SJCRH30 (cell line): ENCODE data around the gene AGRN. TPM values are rescaled to one million over a fixed set of nuclear protein-coding genes. Genes with fewer than 3 reads are reported as not detected.

ENCODE experiments used
- DNase-seq, 2 experiments: peaks; one replicate each; pipeline ENCODE4 v3.0.0-alpha.2; 2015 to 2020
- H3K27ac ChIP-seq: fragments of 250-450 bp; sonication (Bioruptor Pico); 2 replicates; pipeline ENCODE4 v1.5.1; 2020; ENCODE audit warnings: mild to moderate bottlenecking, moderate library complexity
- H3K27me3 ChIP-seq: fragments of 250-450 bp; sonication (Bioruptor Pico); 2 replicates; pipeline ENCODE4 v1.5.1; 2020; ENCODE audit warnings: mild to moderate bottlenecking, moderate library complexity
- H3K36me3 ChIP-seq: fragments of 250-450 bp; sonication (Bioruptor Pico); 2 replicates; pipeline ENCODE4 v1.5.1; 2020; ENCODE audit warnings: mild to moderate bottlenecking, moderate library complexity
- H3K4me1 ChIP-seq: fragments of 250-450 bp; sonication (Bioruptor Pico); 2 replicates; pipeline ENCODE4 v1.5.1; 2020; ENCODE audit warnings: mild to moderate bottlenecking, moderate library complexity
- H3K4me3 ChIP-seq: fragments of 250-450 bp; sonication (Bioruptor Pico); 2 replicates; pipeline ENCODE4 v1.5.1; 2020; ENCODE audit warnings: mild to moderate bottlenecking, moderate library complexity
- H3K9me3 ChIP-seq: fragments of 250-450 bp; sonication (Bioruptor Pico); replicated peaks from 2 replicates; pipeline ENCODE4 v1.5.1; 2020; ENCODE audit warnings: mild to moderate bottlenecking, moderate library complexity
- total RNA-seq: library from RNA; depleted of rRNA; stranded (reverse); fragments of >200 nt; shearing (Covaris generic); gene quantifications from 2 replicates; pipeline ENCODE4 v1.2.3, GENCODE V29; 2014

AGRN gene
- total RNA-seq, 1 experiment from 2014 or later = 13.7 TPM

DNA sequence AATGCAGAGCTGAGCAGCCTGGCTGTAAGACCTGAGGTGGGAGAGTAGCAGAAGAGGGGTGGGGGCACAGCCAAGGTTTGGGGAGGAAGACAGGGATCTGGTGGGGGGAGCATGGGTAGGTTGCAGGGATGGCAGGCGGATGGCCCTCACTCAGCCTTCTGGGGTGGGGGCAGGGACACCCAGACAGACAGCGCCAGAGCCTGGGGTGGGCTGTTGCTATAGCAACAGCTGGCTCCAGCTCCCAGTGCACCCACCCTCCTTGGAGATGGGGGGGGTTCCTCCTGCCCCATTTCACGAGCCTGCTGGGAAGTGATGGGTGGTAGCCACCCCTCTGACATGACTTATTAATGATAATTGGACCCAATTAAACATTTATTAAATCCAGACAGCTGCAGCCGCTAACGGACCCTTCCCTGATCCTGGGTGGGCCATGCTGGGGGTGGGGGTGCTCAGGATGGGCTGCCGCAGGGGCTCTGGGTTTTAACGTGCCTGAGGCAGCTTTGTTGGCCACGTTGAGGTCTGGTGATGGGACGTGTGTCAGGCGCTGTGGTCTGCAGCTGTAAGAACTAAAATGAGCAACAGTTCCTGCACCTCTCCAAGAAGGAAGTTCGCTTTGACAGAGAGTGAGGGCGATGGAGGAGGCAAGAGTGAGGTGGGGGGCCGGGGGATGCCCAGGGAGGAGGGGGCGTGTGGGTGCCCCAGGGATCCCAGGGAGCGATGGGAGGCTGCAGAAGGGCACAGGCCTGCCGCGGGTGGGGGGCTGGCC, 19.4 kb downstream of the AGRN start:
- no peaks in the 10 kb centered on the region for H3K9me3 ChIP-seq
- no peak for DNase-seq
- no peaks in the 10 kb centered on the region for H3K4me1 ChIP-seq
- no peak overlapping the region for H3K27ac ChIP-seq
- H3K27me3 ChIP-seq = no peaks in the 10 kb centered on the region
- H3K36me3 ChIP-seq = no peaks in the 10 kb centered on the region
- no peak overlapping the region for H3K4me3 ChIP-seq

DNA sequence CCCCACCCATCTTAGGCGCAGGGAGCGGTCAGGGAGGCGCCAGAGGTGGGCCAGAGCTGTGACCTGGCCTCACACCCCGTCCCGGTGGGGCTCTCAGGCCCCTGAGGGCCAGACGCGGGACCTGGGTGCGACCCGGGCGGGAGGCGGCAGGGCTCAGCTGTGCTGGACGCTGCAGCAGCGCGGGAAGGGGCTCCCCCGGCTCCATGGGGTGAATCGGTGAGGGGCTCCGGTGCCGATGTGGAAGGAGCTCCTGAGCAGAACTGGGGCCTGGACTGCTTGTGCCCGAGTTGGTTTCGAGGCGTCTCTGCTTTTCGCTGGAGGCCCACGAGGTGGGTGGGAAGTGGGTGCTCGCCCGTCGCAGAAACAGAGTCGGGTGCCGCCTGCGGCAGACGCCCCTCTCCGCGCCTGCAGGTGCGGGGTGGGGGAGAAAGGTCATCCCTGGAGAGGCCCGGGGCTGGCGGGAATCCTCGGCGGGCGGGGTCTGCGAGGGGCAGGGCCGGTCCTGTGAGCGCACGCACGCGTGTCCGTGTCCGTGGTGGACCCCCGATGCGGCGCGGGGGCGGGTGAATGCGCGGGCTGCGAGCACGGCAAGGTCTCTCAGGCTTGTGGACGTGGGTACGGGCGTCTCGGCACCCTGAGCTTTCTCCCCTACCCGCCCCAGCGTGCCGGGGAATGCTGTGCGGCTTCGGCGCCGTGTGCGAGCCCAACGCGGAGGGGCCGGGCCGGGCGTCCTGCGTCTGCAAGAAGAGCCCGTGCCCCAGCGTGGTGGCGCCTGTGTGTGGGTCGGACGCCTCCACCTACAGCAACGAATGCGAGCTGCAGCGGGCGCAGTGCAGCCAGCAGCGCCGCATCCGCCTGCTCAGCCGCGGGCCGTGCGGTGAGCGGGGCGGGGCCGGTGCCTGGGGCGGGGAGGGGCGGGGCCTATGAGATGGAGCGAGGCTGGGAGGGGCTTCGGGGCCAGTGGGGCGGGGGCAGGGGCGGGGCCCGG, 20.4 kb downstream of the AGRN start:
- no peaks in the 10 kb centered on the region for H3K4me1 ChIP-seq
- no peaks in the 10 kb centered on the region for H3K27me3 ChIP-seq
- no peak for DNase-seq
- no peak overlapping the region for H3K4me3 ChIP-seq
- H3K36me3 ChIP-seq = no peaks in the 10 kb centered on the region
- H3K27ac ChIP-seq = no peak overlapping the region
- no peaks in the 10 kb centered on the region for H3K9me3 ChIP-seq

DNA sequence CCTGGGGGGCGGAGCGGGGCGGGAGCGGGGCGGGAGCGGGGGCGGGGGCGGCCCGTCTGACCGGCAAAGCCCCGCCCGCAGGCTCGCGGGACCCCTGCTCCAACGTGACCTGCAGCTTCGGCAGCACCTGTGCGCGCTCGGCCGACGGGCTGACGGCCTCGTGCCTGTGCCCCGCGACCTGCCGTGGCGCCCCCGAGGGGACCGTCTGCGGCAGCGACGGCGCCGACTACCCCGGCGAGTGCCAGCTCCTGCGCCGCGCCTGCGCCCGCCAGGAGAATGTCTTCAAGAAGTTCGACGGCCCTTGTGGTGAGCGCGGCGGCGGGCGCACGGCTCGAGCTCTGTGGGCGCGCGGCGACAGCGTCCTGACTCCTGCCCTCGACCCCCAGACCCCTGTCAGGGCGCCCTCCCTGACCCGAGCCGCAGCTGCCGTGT, 21.2 kb downstream of the AGRN start:
- Histone ChIP-seq H3K36me3 (no peaks in the 10 kb centered on the region), H3K9me3 (no peaks in the 10 kb centered on the region), H3K27me3 (no peaks in the 10 kb centered on the region), H3K4me3 (no peak overlapping the region), H3K27ac (no peak overlapping the region), H3K4me1 (no peaks in the 10 kb centered on the region)
- DNase-seq = no peak

DNA sequence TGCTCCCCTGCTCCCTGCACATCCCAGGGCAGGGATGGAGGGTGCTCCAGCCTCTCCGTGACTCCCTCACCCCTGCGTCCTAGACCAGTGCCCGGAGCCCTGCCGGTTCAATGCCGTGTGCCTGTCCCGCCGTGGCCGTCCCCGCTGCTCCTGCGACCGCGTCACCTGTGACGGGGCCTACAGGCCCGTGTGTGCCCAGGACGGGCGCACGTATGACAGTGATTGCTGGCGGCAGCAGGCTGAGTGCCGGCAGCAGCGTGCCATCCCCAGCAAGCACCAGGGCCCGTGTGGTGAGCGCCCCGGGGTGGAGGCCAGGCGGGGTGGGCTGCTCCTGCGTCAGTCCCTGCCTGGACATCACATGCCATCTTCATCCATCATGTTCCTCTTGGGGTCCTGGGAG, 22.0 kb downstream of the AGRN start:
- Histone ChIP-seq H3K27ac (no peak overlapping the region), H3K4me1 (no peaks in the 10 kb centered on the region), H3K27me3 (no peaks in the 10 kb centered on the region), H3K36me3 (no peaks in the 10 kb centered on the region; the same call in 1 of the 2 replicates), H3K9me3 (no peaks in the 10 kb centered on the region), H3K4me3 (no peak overlapping the region)
- no peak for DNase-seq

DNA sequence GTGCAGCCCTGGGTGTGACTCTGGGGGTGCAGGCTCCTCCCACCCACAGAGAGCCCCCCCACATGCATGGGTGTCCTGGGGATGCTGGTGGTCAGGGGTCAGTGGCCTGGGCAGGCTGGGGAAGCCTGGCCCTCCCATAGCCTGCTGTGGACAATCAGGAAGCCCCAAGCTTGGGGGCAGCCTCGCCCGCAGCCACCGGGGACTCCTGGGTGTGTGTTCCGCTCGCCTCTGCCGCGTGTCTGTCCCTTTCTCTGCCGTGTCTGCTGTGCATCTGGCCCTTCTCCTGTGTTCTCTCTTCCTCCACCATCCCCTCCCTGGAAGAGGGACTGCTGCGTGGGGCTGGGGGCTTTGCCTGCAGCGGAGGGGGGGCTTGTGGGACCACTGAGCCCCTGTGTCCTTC, 22.9 kb downstream of the AGRN start:
- H3K27ac ChIP-seq = no peak overlapping the region
- no peak overlapping the region for H3K4me3 ChIP-seq
- H3K9me3 ChIP-seq = no peaks in the 10 kb centered on the region
- no peaks in the 10 kb centered on the region for H3K4me1 ChIP-seq
- peaks cover 3% of the 10 kb centered on the region; the same call in 1 of the 2 replicates for H3K36me3 ChIP-seq
- no peaks in the 10 kb centered on the region for H3K27me3 ChIP-seq
- no peak for DNase-seq

DNA sequence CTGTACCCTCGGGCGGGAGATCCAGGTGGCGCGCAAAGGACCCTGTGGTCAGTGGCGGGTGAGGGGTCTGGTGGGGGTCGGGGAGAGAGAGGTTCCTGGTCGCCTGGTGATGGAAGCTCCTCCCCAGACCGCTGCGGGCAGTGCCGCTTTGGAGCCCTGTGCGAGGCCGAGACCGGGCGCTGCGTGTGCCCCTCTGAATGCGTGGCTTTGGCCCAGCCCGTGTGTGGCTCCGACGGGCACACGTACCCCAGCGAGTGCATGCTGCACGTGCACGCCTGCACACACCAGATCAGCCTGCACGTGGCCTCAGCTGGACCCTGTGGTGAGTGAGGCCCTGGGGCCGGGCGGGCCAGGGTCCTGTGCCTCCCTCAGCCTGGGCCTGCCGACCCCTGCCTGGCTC, 23.5 kb downstream of the AGRN start:
- H3K4me3 ChIP-seq = no peak overlapping the region
- no peaks in the 10 kb centered on the region for H3K27me3 ChIP-seq
- H3K4me1 ChIP-seq = no peaks in the 10 kb centered on the region
- DNase-seq = no peak
- H3K9me3 ChIP-seq = no peaks in the 10 kb centered on the region
- H3K27ac ChIP-seq = no peak overlapping the region
- peaks cover 3% of the 10 kb centered on the region; the same call in 1 of the 2 replicates for H3K36me3 ChIP-seq

DNA sequence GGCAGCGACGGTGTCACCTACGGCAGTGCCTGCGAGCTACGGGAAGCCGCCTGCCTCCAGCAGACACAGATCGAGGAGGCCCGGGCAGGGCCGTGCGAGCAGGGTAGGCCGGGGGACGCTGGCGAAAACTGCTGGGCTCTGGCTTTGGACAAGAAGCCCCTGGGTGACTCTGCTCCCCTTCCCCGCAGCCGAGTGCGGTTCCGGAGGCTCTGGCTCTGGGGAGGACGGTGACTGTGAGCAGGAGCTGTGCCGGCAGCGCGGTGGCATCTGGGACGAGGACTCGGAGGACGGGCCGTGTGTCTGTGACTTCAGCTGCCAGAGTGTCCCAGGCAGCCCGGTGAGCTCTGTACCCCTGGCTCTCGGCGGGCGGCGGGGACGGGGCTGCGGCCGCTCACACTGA, 24.0 kb downstream of the AGRN start:
- no peak for DNase-seq

DNA sequence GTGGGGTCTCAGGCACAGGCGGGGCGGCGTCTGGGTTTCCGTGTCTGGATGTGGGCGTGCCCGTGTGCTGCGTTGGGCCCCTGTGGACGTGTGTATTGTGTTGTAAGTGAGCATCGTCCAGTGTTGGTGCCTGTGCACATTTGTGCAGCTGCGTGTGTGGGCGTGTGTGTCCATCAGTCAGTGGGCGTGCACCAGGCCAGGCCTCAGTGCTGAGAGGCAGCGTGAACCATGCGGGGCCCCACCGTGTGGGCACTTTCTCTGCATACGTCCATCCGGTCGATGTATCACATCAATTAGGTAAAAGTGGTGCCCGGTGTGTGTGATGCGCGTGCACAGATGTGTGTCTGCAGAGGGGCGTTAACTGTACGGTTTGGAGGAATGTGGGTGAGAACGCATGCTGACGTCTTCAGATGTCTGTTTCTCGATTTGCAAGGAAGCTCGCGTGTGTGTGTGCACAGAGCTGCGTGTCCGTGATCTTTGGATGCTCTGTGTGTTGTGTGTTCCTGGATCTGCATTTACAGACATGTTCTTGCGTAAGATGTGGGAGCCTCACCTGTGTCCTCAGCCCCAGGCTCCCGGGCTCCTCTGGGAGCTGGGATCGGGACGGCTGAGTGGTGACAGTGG, 24.6 kb downstream of the AGRN start:
- H3K4me1 ChIP-seq = no peaks in the 10 kb centered on the region
- no peak for DNase-seq
- H3K27ac ChIP-seq = no peak overlapping the region
- H3K27me3 ChIP-seq = no peaks in the 10 kb centered on the region
- peaks cover 3% of the 10 kb centered on the region; the same call in 1 of the 2 replicates for H3K36me3 ChIP-seq
- H3K4me3 ChIP-seq = no peak overlapping the region
- no peaks in the 10 kb centered on the region for H3K9me3 ChIP-seq

More for the DNA sequence above, 24.0 kb downstream of the AGRN start:
- Histone ChIP-seq H3K4me3 (no peak overlapping the region), H3K36me3 (peaks cover 3% of the 10 kb centered on the region; the same call in 1 of the 2 replicates), H3K27ac (no peak overlapping the region), H3K27me3 (no peaks in the 10 kb centered on the region), H3K9me3 (no peaks in the 10 kb centered on the region), H3K4me1 (no peaks in the 10 kb centered on the region)

DNA sequence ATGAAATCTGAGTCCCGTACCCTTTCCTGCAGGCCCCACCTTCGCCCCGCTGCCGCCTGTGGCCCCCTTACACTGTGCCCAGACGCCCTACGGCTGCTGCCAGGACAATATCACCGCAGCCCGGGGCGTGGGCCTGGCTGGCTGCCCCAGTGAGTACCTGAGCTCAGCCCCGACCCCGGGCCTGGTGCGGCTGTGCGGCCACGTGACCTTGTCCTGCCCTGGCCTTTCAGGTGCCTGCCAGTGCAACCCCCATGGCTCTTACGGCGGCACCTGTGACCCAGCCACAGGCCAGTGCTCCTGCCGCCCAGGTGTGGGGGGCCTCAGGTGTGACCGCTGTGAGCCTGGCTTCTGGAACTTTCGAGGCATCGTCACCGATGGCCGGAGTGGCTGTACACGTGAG, 25.2 kb downstream of the AGRN start:
- H3K27me3 ChIP-seq = no peaks in the 10 kb centered on the region
- DNase-seq = no peak
- H3K9me3 ChIP-seq = no peaks in the 10 kb centered on the region
- no peak overlapping the region for H3K4me3 ChIP-seq
- no peaks in the 10 kb centered on the region for H3K4me1 ChIP-seq
- H3K27ac ChIP-seq = no peak overlapping the region
- peaks cover 3% of the 10 kb centered on the region; the same call in 1 of the 2 replicates for H3K36me3 ChIP-seq

DNA sequence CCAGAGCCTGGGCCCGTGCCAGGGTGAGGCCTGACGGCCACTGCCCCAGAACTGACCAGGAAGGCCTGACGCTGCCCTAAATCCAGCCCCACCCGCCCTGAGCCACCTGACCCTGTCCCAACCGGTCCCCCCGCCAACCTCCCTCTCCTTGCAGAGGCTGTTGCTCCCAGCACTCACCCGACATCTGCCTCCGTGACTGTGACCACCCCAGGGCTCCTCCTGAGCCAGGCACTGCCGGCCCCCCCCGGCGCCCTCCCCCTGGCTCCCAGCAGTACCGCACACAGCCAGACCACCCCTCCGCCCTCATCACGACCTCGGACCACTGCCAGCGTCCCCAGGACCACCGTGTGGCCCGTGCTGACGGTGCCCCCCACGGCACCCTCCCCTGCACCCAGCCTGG, 26.3 kb downstream of the AGRN start:
- H3K9me3 ChIP-seq = no peaks in the 10 kb centered on the region
- no peaks in the 10 kb centered on the region for H3K27me3 ChIP-seq
- peaks cover 3% of the 10 kb centered on the region; the same call in 1 of the 2 replicates for H3K36me3 ChIP-seq
- DNase-seq = no peak
- H3K4me3 ChIP-seq = no peak overlapping the region
- H3K4me1 ChIP-seq = no peaks in the 10 kb centered on the region
- no peak overlapping the region for H3K27ac ChIP-seq

DNA sequence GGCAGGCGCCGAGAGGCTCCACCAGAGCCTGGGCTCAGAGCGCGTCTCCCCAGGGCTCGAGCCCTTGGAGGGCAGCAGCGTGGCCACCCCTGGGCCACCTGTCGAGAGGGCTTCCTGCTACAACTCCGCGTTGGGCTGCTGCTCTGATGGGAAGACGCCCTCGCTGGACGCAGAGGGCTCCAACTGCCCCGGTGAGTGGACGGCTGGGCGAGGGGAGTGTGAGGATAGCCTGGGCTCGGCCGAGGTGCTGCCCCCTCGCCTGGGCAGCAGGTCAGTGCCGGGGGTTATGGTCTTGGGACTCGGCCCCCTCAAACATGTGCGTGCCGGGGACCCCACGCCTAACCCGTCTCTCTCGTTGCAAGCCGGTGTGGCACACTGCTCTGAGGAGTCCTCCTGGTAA, 26.8 kb downstream of the AGRN start:
- H3K4me3 ChIP-seq = no peak overlapping the region
- H3K36me3 ChIP-seq = peaks cover 3% of the 10 kb centered on the region; the same call in 1 of the 2 replicates
- no peaks in the 10 kb centered on the region for H3K9me3 ChIP-seq
- no peak for DNase-seq
- no peaks in the 10 kb centered on the region for H3K27me3 ChIP-seq
- H3K4me1 ChIP-seq = no peaks in the 10 kb centered on the region
- no peak overlapping the region for H3K27ac ChIP-seq

DNA sequence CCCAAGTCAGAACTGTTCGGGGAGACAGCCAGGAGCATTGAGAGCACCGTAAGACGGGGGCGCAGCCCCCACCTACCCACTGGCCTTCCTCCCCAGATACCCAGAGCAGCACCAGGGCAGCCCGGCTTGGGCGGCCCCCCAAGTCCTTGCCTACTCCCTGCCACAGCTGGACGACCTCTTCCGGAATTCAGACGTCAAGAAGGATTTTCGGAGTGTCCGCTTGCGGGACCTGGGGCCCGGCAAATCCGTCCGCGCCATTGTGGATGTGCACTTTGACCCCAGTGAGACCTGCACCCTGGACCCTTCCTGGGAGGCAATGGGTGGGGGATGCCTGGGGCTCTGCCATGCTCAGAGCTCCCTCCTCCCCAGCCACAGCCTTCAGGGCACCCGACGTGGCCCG, 27.5 kb downstream of the AGRN start:
- no peak for DNase-seq
- no peak overlapping the region for H3K27ac ChIP-seq
- no peaks in the 10 kb centered on the region for H3K4me1 ChIP-seq
- no peaks in the 10 kb centered on the region for H3K27me3 ChIP-seq
- H3K9me3 ChIP-seq = no peaks in the 10 kb centered on the region
- no peak overlapping the region for H3K4me3 ChIP-seq
- peaks cover 3% of the 10 kb centered on the region; the same call in 1 of the 2 replicates for H3K36me3 ChIP-seq

DNA sequence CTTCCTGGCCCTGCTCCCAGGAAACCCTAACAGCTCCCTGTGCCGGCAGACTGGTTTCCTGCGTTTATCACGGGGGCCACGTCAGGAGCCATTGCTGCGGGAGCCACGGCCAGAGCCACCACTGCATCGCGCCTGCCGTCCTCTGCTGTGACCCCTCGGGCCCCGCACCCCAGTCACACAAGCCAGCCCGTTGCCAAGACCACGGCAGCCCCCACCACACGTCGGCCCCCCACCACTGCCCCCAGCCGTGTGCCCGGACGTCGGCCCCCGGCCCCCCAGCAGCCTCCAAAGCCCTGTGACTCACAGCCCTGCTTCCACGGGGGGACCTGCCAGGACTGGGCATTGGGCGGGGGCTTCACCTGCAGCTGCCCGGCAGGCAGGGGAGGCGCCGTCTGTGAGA, 28.0 kb downstream of the AGRN start:
- Histone ChIP-seq H3K4me3 (no peak overlapping the region), H3K9me3 (no peaks in the 10 kb centered on the region), H3K27ac (no peak overlapping the region), H3K36me3 (peaks cover 3% of the 10 kb centered on the region; the same call in 1 of the 2 replicates), H3K27me3 (no peaks in the 10 kb centered on the region), H3K4me1 (no peaks in the 10 kb centered on the region)
- DNase-seq = no peak

DNA sequence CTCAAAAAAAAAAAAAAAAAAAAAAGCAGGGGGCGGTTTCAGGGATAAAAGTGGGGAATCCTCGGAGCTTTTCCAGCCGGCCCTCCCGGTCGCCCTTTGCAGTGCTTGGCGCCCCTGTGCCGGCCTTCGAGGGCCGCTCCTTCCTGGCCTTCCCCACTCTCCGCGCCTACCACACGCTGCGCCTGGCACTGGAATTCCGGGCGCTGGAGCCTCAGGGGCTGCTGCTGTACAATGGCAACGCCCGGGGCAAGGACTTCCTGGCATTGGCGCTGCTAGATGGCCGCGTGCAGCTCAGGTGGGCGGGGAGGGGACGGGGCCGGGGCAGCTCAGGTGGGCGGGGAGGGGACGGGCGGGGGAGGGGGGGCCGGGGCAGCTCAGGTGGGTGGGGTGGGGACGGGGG, 28.8 kb downstream of the AGRN start:
- Histone ChIP-seq H3K36me3 (peaks cover 3% of the 10 kb centered on the region; the same call in 1 of the 2 replicates), H3K4me1 (no peaks in the 10 kb centered on the region), H3K4me3 (no peak overlapping the region), H3K27ac (no peak overlapping the region), H3K9me3 (no peaks in the 10 kb centered on the region), H3K27me3 (no peaks in the 10 kb centered on the region)
- no peak for DNase-seq
